ENCODE data around the gene TNP1.

- TF ChIP-seq CTCF (IDR thresholded peaks at IDR 0.05) = no peak
- TF ChIP-seq POLR2AphosphoS5 (IDR thresholded peaks at IDR 0.05) = no peak
- TF ChIP-seq POLR2A (IDR thresholded peaks at IDR 0.05) = no peak
- no peak for TF ChIP-seq EP300 (IDR thresholded peaks at IDR 0.05)
Observed at GRCh38 chr2:216879727-216880508, 20.1 kb upstream of the TNP1 start.

Measured in upper lobe of left lung (tissue), 4 donors.